Ishikawa (cell line): ENCODE data around the gene ST6GALNAC4.
A peak's percentile ranks its signal among the peaks of the same experiment; 100 is the strongest.

Experiments used
- CEBPB ChIP-seq: IDR thresholded peaks from 2 replicates; pipeline ENCODE4 v1.6.1; 2012
- CREB1 ChIP-seq: IDR thresholded peaks from 2 replicates; pipeline ENCODE4 v1.6.1; 2012; ENCODE audit warnings: low read depth
- EGR1 ChIP-seq: IDR thresholded peaks from 2 replicates; pipeline ENCODE4 v1.6.1; 2012
- EP300 ChIP-seq: IDR thresholded peaks from 2 replicates; pipeline ENCODE4 v1.6.1; 2012; ENCODE audit warnings: borderline replicate concordance
- FOXM1 ChIP-seq: IDR thresholded peaks from 2 replicates; pipeline ENCODE4 v1.6.1; 2012; ENCODE audit warnings: low read depth, borderline replicate concordance
- NFIC ChIP-seq: IDR thresholded peaks from 2 replicates; pipeline ENCODE4 v1.6.1; 2012
- RAD21 ChIP-seq: IDR thresholded peaks from 2 replicates; pipeline ENCODE4 v1.6.1; 2012; ENCODE audit warnings: low read depth
- TAF1 ChIP-seq: IDR thresholded peaks from 2 replicates; pipeline ENCODE4 v1.6.1; 2012; ENCODE audit warnings: low read depth, mild to moderate bottlenecking
- TCF12 ChIP-seq: IDR thresholded peaks from 2 replicates; pipeline ENCODE4 v1.6.1; 2012; ENCODE audit warnings: low read depth
- TEAD4 ChIP-seq: IDR thresholded peaks from 2 replicates; pipeline ENCODE4 v1.6.1; 2012
- YY1 ChIP-seq: IDR thresholded peaks from 2 replicates; pipeline ENCODE4 v1.6.1; 2012; ENCODE audit warnings: low read depth
- TF ChIP-seq, protein P1 (sequence below): IDR thresholded peaks from 2 replicates; pipeline ENCODE4 v1.6.1; 2012
- TF ChIP-seq, protein P2 (sequence below): IDR thresholded peaks from 2 replicates; pipeline ENCODE4 v1.6.1; 2012
- TF ChIP-seq, protein P3 (sequence below): IDR thresholded peaks from 2 replicates; pipeline ENCODE4 v1.6.1; 2012; ENCODE audit warnings: low read depth, mild to moderate bottlenecking

DNA sequence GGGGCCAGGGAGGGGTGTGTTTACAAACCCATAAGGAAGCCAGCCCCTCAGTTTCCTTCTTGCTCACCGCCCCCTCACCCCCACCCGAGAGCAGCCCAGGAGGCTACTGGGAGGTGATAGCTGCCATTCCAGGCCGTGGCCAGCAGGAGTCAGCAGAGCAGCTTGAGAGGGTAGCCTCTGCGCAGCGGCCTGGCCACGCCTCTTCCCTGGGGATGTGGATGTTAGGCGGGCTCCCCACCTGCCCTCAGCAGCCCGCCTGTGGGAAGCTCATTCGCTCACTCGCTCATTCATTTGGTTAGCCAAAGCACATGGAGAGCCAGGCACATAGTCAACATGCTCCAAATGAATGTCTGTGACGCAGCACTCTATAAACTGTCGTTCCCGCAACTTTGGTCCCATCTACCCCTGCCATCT, 26.9 kb upstream of the ST6GALNAC4 start:
- TF ChIP-seq EGR1 (no peak), RAD21 (peak; percentile 94), YY1 (no peak), EP300 (no peak), CEBPB (no peak), TAF1 (no peak), TEAD4 (no peak), CREB1 (no peak), NFIC (no peak), TCF12 (no peak), FOXM1 (no peak)
- TF ChIP-seq, protein P1, sequence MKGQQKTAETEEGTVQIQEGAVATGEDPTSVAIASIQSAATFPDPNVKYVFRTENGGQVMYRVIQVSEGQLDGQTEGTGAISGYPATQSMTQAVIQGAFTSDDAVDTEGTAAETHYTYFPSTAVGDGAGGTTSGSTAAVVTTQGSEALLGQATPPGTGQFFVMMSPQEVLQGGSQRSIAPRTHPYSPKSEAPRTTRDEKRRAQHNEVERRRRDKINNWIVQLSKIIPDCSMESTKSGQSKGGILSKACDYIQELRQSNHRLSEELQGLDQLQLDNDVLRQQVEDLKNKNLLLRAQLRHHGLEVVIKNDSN, result no peak
- TF ChIP-seq, protein P2, sequence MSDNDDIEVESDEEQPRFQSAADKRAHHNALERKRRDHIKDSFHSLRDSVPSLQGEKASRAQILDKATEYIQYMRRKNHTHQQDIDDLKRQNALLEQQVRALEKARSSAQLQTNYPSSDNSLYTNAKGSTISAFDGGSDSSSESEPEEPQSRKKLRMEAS, result no peak
- TF ChIP-seq, protein P3, sequence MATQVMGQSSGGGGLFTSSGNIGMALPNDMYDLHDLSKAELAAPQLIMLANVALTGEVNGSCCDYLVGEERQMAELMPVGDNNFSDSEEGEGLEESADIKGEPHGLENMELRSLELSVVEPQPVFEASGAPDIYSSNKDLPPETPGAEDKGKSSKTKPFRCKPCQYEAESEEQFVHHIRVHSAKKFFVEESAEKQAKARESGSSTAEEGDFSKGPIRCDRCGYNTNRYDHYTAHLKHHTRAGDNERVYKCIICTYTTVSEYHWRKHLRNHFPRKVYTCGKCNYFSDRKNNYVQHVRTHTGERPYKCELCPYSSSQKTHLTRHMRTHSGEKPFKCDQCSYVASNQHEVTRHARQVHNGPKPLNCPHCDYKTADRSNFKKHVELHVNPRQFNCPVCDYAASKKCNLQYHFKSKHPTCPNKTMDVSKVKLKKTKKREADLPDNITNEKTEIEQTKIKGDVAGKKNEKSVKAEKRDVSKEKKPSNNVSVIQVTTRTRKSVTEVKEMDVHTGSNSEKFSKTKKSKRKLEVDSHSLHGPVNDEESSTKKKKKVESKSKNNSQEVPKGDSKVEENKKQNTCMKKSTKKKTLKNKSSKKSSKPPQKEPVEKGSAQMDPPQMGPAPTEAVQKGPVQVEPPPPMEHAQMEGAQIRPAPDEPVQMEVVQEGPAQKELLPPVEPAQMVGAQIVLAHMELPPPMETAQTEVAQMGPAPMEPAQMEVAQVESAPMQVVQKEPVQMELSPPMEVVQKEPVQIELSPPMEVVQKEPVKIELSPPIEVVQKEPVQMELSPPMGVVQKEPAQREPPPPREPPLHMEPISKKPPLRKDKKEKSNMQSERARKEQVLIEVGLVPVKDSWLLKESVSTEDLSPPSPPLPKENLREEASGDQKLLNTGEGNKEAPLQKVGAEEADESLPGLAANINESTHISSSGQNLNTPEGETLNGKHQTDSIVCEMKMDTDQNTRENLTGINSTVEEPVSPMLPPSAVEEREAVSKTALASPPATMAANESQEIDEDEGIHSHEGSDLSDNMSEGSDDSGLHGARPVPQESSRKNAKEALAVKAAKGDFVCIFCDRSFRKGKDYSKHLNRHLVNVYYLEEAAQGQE, result no peak
